Renal cortex interstitium (tissue), 11 donors: ENCODE results near the gene DMPK. TPM values are rescaled to one million over a fixed set of nuclear protein-coding genes. Genes with fewer than 3 reads are reported as not detected.
A peak's percentile ranks its signal among the peaks of the same experiment; 100 is the strongest.
"Not testable (repeated sequence)": the region's sequence is repeated elsewhere in the genome, so short reads cannot be mapped to it uniquely, and the experiment has no call there.

ENCODE experiments used
- DNase-seq, 11 donors: peaks; one replicate each; pipeline ENCODE4 v3.0.0-alpha.2; 2013; ENCODE audit warnings: low read depth in 9 of 11, low spot score in 4 of 11; ENCODE audit errors: extremely low read depth in 1 of 11
- polyA plus RNA-seq, 3 donors: library from polyadenylated mRNA; unstranded; fragments of 120-200 nt; gene quantifications; one replicate each; pipeline ENCODE4 v1.2.1, GENCODE V29; 2013; ENCODE audit not compliant: insufficient read length in 3 of 3

The DMPK gene
- polyA plus RNA-seq, 3 donors = 39.1 to 63.6 (median 61.2) TPM

GRCh38 chr19:45817725-45818301 is 35.5 kb upstream of the DMPK start:
- DNase-seq = no peak

GRCh38 chr19:45817010-45817724 is 34.9 kb upstream of the DMPK start:
- peak; percentile 80 to 95 (median 90) for DNase-seq

- no peak for DNase-seq
These were observed 34.1 kb upstream of the DMPK start for GRCh38 chr19:45816236-45817009.

- DNase-seq = peak in 8 of 11 donors; percentile 50 to 70 (median 64)
These were observed 33.4 kb upstream of the DMPK start for GRCh38 chr19:45815481-45816216.

GRCh38 chr19:45814851-45815480 is 32.7 kb upstream of the DMPK start, which contains the start of gene RSPH6A:
Gene RSPH6A (minus strand): TSS chr19:45815308. CDS start chr19:45815176, 132 bp downstream.
- no peak for DNase-seq

GRCh38 chr19:45814166-45814780 is 32.0 kb upstream of the DMPK start:
- DNase-seq = no peak

- DNase-seq = no peak
These were observed 30.0 kb upstream of the DMPK start for GRCh38 chr19:45812297-45812696.

- no peak for DNase-seq
These were observed 27.4 kb upstream of the DMPK start for GRCh38 chr19:45809643-45810159.

- no peak for DNase-seq
These were observed 23.4 kb upstream of the DMPK start for GRCh38 chr19:45805719-45806118.

- no peak for DNase-seq
These were observed 22.6 kb upstream of the DMPK start for GRCh38 chr19:45804959-45805230.

GRCh38 chr19:45804140-45804958 is 22.1 kb upstream of the DMPK start:
- DNase-seq = no peak

GRCh38 chr19:45801603-45802175 is 19.4 kb upstream of the DMPK start:
- no peak for DNase-seq

- DNase-seq = no peak
These were observed 17.8 kb upstream of the DMPK start for GRCh38 chr19:45800070-45800553.

GRCh38 chr19:45799541-45799940 is 17.3 kb upstream of the DMPK start:
- not testable (repeated sequence) for DNase-seq

- DNase-seq = peak in 10 of 11 donors; percentile 59 to 77 (median 68)
These were observed 16.8 kb upstream of the DMPK start for GRCh38 chr19:45798995-45799517.

- DNase-seq = no peak
These were observed 12.3 kb upstream of the DMPK start for GRCh38 chr19:45794627-45795026.

- DNase-seq = no peak
These were observed 11.6 kb upstream of the DMPK start for GRCh38 chr19:45793876-45794275.
